ENCODE measurements around the gene ALKAL2.

The ALKAL2 gene

DNA sequence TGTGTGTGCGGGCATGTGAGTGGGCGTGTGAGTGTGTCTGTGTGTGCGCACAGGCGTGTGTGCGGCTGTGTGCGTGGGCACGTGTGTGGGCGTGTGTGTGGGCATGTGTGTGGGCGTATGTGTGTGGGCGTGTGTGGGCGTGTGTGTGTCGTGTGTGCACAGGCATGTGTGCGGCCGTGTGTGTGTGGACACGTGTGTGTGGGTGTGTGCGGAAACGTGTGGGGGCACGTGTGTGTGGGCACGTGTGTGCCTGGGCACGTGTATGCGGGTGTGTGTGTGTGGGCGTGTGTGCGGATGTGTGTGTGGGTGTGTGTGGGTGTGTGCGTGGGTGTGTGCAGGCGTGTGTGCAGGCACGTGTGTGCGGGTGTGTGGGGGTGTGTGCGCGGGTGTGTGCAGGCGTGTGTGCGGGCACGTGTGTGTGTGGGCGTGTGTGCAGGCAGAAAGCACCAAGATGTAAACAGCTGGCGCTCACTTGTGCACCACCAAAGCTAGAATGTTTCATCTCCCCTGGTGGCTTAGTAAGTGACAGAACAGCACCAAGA, 31.2 kb upstream of the ALKAL2 start:
- TF ChIP-seq, protein P1, sequence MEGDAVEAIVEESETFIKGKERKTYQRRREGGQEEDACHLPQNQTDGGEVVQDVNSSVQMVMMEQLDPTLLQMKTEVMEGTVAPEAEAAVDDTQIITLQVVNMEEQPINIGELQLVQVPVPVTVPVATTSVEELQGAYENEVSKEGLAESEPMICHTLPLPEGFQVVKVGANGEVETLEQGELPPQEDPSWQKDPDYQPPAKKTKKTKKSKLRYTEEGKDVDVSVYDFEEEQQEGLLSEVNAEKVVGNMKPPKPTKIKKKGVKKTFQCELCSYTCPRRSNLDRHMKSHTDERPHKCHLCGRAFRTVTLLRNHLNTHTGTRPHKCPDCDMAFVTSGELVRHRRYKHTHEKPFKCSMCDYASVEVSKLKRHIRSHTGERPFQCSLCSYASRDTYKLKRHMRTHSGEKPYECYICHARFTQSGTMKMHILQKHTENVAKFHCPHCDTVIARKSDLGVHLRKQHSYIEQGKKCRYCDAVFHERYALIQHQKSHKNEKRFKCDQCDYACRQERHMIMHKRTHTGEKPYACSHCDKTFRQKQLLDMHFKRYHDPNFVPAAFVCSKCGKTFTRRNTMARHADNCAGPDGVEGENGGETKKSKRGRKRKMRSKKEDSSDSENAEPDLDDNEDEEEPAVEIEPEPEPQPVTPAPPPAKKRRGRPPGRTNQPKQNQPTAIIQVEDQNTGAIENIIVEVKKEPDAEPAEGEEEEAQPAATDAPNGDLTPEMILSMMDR (IDR thresholded peaks at IDR 0.05), result no peak

DNA sequence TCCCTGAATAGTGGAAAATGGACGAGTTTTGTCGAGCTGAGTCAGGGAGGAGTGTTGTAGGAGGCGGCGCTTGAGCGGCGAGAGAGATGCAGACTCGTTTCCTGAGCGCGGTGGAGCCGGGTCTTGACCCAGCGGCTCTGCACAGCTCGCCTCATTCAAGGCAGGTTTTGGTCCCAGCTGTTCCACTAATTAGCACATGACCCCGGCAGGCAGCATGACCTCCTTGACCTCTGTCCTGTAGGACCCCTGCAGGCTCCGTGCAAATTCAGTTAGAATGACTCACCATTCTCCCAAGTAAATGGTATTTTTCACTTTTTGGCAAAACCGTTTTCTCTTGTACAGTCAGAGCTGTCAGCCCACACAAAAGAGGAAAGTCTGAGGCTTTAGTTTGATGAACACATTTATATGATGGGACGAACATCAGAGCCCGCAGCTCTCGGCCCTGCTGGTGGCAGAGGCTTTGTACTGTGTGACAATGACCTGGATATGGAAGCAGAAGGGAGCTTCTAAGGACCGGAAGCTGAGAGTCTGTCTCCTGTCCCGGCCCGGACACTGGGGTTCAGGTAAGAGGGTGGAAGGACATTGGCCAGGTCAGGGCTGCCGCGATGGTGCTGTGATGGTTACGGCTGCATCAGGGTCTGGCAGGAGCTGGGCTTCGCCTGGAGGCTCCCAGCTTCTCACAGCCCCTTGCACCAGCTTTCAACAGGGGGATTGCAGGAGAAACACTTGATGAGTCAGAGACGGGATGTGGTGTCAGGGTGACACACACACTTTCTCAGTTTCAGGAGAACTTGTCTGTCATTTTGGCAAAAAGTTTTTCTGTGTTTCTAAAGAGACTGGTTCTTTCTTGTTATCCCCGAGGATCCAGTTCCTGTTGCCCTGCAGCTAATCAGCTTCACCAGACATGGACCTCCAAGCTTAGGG, 29.9 kb upstream of the ALKAL2 start:
- TF ChIP-seq, protein P1 (IDR thresholded peaks at IDR 0.05), result no peak

DNA sequence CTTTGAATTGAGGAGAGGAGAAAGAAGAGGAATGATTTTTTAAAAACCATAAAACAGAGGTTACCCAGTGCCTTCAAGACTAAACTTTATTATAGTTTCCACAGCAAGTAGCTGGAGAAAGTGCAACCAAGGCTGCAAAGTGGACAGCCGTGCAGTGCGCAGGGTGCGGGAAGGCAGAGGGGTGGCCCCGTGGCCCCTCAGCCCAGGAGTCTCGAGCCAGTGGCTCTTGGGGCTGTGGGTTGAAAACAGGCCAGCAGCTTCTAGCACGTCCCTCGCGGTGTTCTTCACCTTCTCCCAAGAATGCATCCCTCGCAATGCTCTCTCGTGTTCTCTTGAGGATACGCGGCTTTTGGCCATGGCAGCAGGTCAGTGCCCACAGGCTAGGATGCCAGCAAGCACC, 28.5 kb upstream of the ALKAL2 start:
- TF ChIP-seq, protein P1 (IDR thresholded peaks at IDR 0.05), result no peak

DNA sequence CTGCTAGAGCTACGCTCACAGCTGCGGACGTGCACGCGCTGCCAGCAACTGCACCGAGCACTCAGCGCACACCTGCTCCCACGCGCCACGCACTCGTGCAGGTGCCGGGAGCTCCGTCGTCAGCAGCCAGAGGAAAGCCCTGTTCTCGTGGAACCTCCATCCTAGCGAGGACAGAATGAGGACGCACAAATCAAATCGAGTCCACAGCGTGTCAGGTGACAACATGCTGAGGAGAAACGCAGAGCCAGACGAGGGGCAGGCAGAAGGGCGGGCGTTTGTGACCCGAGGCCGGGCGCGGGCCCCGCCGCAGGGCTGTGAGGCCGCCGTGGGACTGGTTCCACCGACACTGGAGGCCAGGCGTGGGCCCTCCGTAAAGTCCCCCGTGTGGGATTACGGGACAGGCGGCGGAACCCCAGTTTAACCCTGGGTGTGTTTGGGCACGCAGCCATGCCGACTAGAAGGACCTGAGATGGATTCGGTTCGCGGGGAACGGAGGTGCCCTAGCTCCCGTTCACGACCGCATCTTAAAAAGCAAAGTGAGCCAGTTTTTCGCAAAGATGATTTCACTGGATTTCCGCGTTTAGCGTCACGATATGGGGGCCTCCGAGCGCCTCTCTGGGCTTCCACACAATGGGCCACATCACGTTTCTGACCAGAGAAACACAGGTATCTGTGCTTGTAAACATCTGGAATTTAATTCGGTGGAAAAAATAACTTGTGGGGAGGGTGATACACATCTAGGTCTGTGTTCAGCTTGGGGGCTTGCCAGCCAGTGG, 26.9 kb upstream of the ALKAL2 start:
- TF ChIP-seq, protein P1 (IDR thresholded peaks at IDR 0.05), result no peak

DNA sequence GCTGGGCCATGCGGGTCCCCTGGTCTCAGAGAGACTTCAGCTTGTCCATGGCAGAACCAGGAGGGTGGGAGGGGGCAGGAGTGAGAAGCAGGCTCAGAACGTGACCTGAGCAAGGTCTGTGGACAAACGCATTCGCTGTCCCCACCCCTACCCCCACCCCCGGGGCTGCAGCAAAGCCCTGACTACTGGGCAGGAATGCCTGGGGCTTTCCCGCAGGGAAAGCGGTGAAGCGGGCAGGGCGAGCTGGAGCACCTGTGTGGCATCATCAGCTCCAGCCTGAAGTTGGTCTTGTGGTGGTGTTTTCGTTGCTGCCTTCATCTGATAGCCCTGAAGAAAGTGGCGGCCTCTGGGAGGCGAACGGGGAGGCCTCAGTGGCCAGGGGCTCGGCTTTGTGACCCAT, 26.1 kb upstream of the ALKAL2 start:
- TF ChIP-seq, protein P1 (IDR thresholded peaks at IDR 0.05), result no peak

DNA sequence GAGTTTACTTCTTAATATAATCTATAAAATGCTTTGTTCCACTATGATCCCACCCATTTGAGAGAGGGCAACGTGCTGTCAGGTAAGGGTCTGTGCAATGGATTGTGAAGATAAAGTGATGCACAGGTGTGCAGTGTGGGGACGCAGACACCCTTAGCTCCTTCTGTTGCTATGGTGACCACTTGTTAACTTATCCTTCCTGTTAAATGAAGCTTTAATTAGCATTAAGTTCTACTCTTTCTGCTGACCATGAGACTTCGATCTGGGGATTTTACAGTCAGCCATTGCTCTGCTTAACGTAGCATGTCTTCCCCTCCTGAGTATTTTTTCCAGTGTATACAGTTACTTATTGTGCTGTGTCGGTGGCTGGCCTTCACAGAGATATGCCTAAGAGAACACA, 23.1 kb upstream of the ALKAL2 start:
- TF ChIP-seq, protein P1 (IDR thresholded peaks at IDR 0.05), result no peak

DNA sequence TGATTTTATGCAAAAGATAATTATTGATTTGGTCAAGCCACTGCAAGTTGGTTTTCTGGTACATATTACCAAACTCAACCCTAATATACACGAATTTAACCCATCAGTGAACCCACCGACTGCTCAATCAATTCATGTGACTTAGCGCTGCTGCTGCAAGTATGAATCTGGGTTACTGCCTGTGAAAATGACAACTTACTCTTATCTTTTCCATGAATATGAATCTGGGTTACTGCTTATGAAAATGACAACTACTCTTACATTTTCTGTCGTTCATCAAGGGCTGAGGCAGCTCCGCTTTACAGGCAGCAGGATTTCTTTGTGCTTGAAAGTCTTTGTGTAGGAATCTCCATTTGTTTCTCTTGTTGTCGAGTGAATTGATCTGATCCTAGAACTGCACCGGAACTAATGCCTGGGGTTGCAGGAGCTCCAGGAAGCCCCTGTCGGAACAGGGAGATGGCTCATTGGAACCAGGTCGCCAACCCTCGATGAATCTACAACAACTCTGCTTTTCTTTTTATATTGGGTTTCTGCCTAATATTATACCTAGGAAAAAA, 22.1 kb upstream of the ALKAL2 start:
- TF ChIP-seq, protein P1 (IDR thresholded peaks at IDR 0.05), result no peak

Measured in LNCAP (cell line).